HCT116 (cell line): Measurements from ENCODE around the gene PARD6G. TPM values are rescaled to one million over a fixed set of nuclear protein-coding genes. Genes with fewer than 3 reads are reported as not detected.

Experiments
- ATAC-seq: fragments of 200-7000 bp; cut with Tn5 transposase; 2 replicates; pipeline ENCODE4 v1.9.1; 2020; ENCODE audit warnings: mild to moderate bottlenecking, moderate library complexity
- BruUV-seq: library from RNA; stranded (reverse); fragments of 400-500 nt; replicated peaks from 2 replicates; lab custom pipeline; 2021; lab: Mats Ljungman, UMichigan
- CTCF ChIA-PET: fragments of 300-600 bp; sonication (Branson Sonifier 250); formaldehyde crosslinking; loops from one replicate; lab custom pipeline; 2021; ENCODE audit warnings: antibody characterized with exemption; lab: Charles Lee
- POLR2A ChIA-PET: fragments of 300-600, 350-600 bp; sonication (Branson Sonifier 250); formaldehyde crosslinking; loops from one replicate; lab custom pipeline; 2021; ENCODE audit warnings: antibody characterized with exemption; lab: Charles Lee
- RAD21 ChIA-PET, 2 experiments: fragments of 300-600 bp; sonication (Branson Sonifier 250); formaldehyde crosslinking; loops; one replicate each; lab custom pipeline; 2023; ENCODE audit warnings: low total read pairs in 2 of 2; ENCODE audit not compliant: uncharacterized antibody in 2 of 2, unreplicated experiment in 2 of 2, low non-redundant PET in 1 of 2; lab: Charles Lee
- DNase-seq: peaks from one replicate; pipeline ENCODE4 v3.0.0-alpha.2; 2010; ENCODE audit warnings: low read depth, low spot score
- H2AFZ ChIP-seq: fragments of 200-600 bp; shearing (Covaris generic), sonication (generic); 2 replicates; pipeline ENCODE4 v1.6.1; 2017; ENCODE audit warnings: low read depth, mixed run types, mixed read lengths, antibody characterized with exemption, low read length; ENCODE audit not compliant: poor library complexity, severe bottlenecking
- H3K27ac ChIP-seq: 2 replicates; pipeline ENCODE4 v1.5.1; 2012; ENCODE audit warnings: low read depth, low read length
- H3K27me3 ChIP-seq: fragments of 200-600 bp; sonication (generic); 2 replicates; pipeline ENCODE4 v1.6.1; 2016; ENCODE audit warnings: mixed run types, low read length, mixed read lengths; ENCODE audit not compliant: insufficient read depth
- H3K36me3 ChIP-seq, 2 experiments: fragments of 200-500 bp in 1 of 2; fragments of 200-600 bp in 1 of 2; sonication (Bioruptor generic) in 1 of 2; sonication (generic) in 1 of 2; 2 replicates each; pipeline versions ENCODE4 v1.5.1 to v1.6.1; 2014 to 2016; ENCODE audit warnings: low read length in 2 of 2, inconsistent platforms in 1 of 2, mixed read lengths in 1 of 2, mixed run types in 1 of 2; ENCODE audit not compliant: insufficient read depth in 2 of 2, control insufficient read depth in 1 of 2
- H3K4me1 ChIP-seq, 2 experiments: fragments of 200-600 bp in 1 of 2; sonication (generic) in 1 of 2; 2 replicates each; pipeline versions ENCODE4 v1.5.1 to v1.6.1; 2012 to 2017; ENCODE audit warnings: low read length in 2 of 2, inconsistent platforms in 1 of 2, mild to moderate bottlenecking in 1 of 2, mixed read lengths in 1 of 2, mixed run types in 1 of 2, moderate library complexity in 1 of 2; ENCODE audit not compliant: insufficient read depth in 2 of 2, control insufficient read depth in 1 of 2
- H3K4me2 ChIP-seq: fragments of 200-600 bp; sonication (generic); 2 replicates; pipeline ENCODE4 v1.6.1; 2017; ENCODE audit warnings: mixed run types, low read length, mixed read lengths
- H3K4me3 ChIP-seq, 2 experiments: fragments of 200-600 bp in 1 of 2; sonication (generic) in 1 of 2; replicated peaks in 1 of 2; 2 replicates each; pipeline ENCODE4 v1.5.1; 2011 to 2016; ENCODE audit warnings: low read length in 2 of 2, control low read depth in 1 of 2, low read depth in 1 of 2, mild to moderate bottlenecking in 1 of 2, mixed read lengths in 1 of 2, mixed run types in 1 of 2
- H3K79me2 ChIP-seq: fragments of 200-600 bp; sonication (generic); 2 replicates; pipeline ENCODE4 v1.6.1; 2017; ENCODE audit warnings: mild to moderate bottlenecking, mixed run types, low read length, moderate library complexity, mixed read lengths; ENCODE audit not compliant: insufficient read depth
- H3K9ac ChIP-seq: fragments of 200-600 bp; sonication (generic); 2 replicates; pipeline ENCODE4 v1.6.1; 2016; ENCODE audit warnings: low read length, mixed read lengths
- H3K9me2 ChIP-seq: fragments of 200-600 bp; sonication (generic), shearing (Covaris generic); 2 replicates; pipeline ENCODE4 v1.6.1; 2017; ENCODE audit warnings: mixed run types, mild to moderate bottlenecking, moderate library complexity; ENCODE audit not compliant: insufficient read depth
- H3K9me3 ChIP-seq, 2 experiments: fragments of 200-500 bp in 1 of 2; fragments of 200-600 bp in 1 of 2; sonication (Bioruptor generic) in 1 of 2; sonication (generic) in 1 of 2; 2 replicates each; pipeline ENCODE4 v1.6.1; 2014 to 2017; ENCODE audit warnings: low read length in 2 of 2, mixed read lengths in 2 of 2, inconsistent platforms in 1 of 2, low read depth in 1 of 2, mild to moderate bottlenecking in 1 of 2, mixed run types in 1 of 2, moderate library complexity in 1 of 2; ENCODE audit not compliant: control insufficient read depth in 1 of 2, insufficient read depth in 1 of 2
- H4K20me1 ChIP-seq: fragments of 200-600 bp; sonication (generic), shearing (Covaris generic); 2 replicates; pipeline ENCODE4 v1.6.1; 2017; ENCODE audit warnings: mixed run types, mild to moderate bottlenecking, moderate library complexity; ENCODE audit not compliant: insufficient read depth
- CBX3 ChIP-seq: IDR thresholded peaks from 2 replicates; pipeline ENCODE4 v1.6.1; 2012; ENCODE audit warnings: low read depth
- CTCF ChIP-seq, 3 experiments: fragments of 200-600 bp in 1 of 3; sonication (generic) in 1 of 3; IDR thresholded peaks in 2 of 3; conservative IDR thresholded peaks in 1 of 3; 2 replicates each; pipeline ENCODE4 v1.5.1; 2012 to 2017; ENCODE audit warnings: low read depth in 2 of 3, low read length in 2 of 3, antibody characterized with exemption in 1 of 3, borderline replicate concordance in 1 of 3, control low read depth in 1 of 3, mild to moderate bottlenecking in 1 of 3, mixed read lengths in 1 of 3, mixed run types in 1 of 3, moderate library complexity in 1 of 3; ENCODE audit not compliant: insufficient read depth in 1 of 3
- EGR1 ChIP-seq: IDR thresholded peaks from 2 replicates; pipeline ENCODE4 v1.6.1; 2012; ENCODE audit warnings: low read depth
- ELF1 ChIP-seq: IDR thresholded peaks from 2 replicates; pipeline ENCODE4 v1.6.1; 2012; ENCODE audit warnings: low read depth, borderline replicate concordance
- EZH2 ChIP-seq: fragments of 200-600 bp; sonication (generic); IDR thresholded peaks from 2 replicates; pipeline ENCODE4 v1.6.1; 2017; ENCODE audit warnings: antibody characterized with exemption, mixed run types
- EZH2phosphoT487 ChIP-seq: fragments of 200-600 bp; IDR thresholded peaks from 2 replicates; pipeline ENCODE4 v1.6.1; 2018; ENCODE audit warnings: antibody characterized with exemption, borderline replicate concordance
- FOSL1 ChIP-seq: IDR thresholded peaks from 2 replicates; pipeline ENCODE4 v1.6.1; 2012; ENCODE audit warnings: low read depth
- POLR2A ChIP-seq: IDR thresholded peaks from 2 replicates; pipeline ENCODE4 v1.7.0; 2011; ENCODE audit warnings: borderline replicate concordance; ENCODE audit not compliant: insufficient read depth, insufficient read length; ENCODE audit errors: extremely low read depth
- POLR2AphosphoS5 ChIP-seq: IDR thresholded peaks from 2 replicates; pipeline ENCODE4 v1.6.1; 2011; ENCODE audit warnings: mild to moderate bottlenecking, low read depth, low read length, moderate library complexity
- SIN3A ChIP-seq: IDR thresholded peaks from 2 replicates; pipeline ENCODE4 v1.6.1; 2012; ENCODE audit warnings: low read depth
- SP1 ChIP-seq: IDR thresholded peaks from 2 replicates; pipeline ENCODE4 v1.6.1; 2012; ENCODE audit warnings: low read depth
- SRF ChIP-seq: IDR thresholded peaks from 2 replicates; pipeline ENCODE4 v1.6.1; 2012; ENCODE audit warnings: low read depth
- ZBTB33 ChIP-seq: IDR thresholded peaks from 2 replicates; pipeline ENCODE4 v1.6.1; 2011; ENCODE audit warnings: mild to moderate bottlenecking, low read length, moderate library complexity; ENCODE audit not compliant: insufficient replicate concordance; ENCODE audit errors: extremely low read depth
- ZFX ChIP-seq: fragments of 450-650 bp; IDR thresholded peaks from 2 replicates; pipeline ENCODE4 v1.6.1; 2017
- ZNF274 ChIP-seq: fragments of 200-500 bp; sonication (Bioruptor generic); IDR thresholded peaks from 2 replicates; pipeline ENCODE4 v1.6.1; 2014; ENCODE audit warnings: mild to moderate bottlenecking, low read depth, low read length, inconsistent platforms
- intact Hi-C: fragments of 100-400 bp; cut with micrococcal nuclease; formaldehyde crosslinking; loops from 2 replicates; pipeline ENCODE4 v1.10.0; 2022
- total RNA-seq: library from RNA; stranded (reverse); gene quantifications from one replicate; pipeline ENCODE4 v1.2.1, GENCODE V29; 2021; ENCODE audit not compliant: unreplicated experiment
- TF ChIP-seq, protein P1 (sequence below): IDR thresholded peaks from 2 replicates; pipeline ENCODE4 v1.6.1; 2012; ENCODE audit warnings: low read depth

PARD6G gene
- total RNA-seq, 1 experiment from 2014 or later: 12.8 TPM

- Histone ChIP-seq H3K79me2 (peaks cover 93% of the 10 kb centered on the region), H2AFZ (no peak overlapping the region), H3K36me3 (peaks cover 29 to 57% of the 10 kb centered on the region in 2 experiments), H3K27me3 (no peaks in the 10 kb centered on the region), H3K9me2 (no peaks in the 10 kb centered on the region)
- DNase-seq: no peak
- RAD21 ChIA-PET: no interaction called here
- no TSS peak for BruUV-seq
- TF ChIP-seq FOSL1: no peak
- no peak for TF ChIP-seq ELF1
- TF ChIP-seq POLR2A: no peak
- no peak for TF ChIP-seq CBX3
- no peak for TF ChIP-seq EGR1
- no peak for TF ChIP-seq ZBTB33
- TF ChIP-seq EZH2: no peak
- TF ChIP-seq SP1: no peak
- TF ChIP-seq SRF: no peak
- TF ChIP-seq CTCF (IDR thresholded peaks at IDR 0.05 in 2 of 3, conservative IDR thresholded peaks at IDR 0.05 in 1 of 3; ENCODE audit: borderline replicate concordance in 1 of 3, insufficient read depth in 1 of 3, low read depth in 2 of 3, low read length in 2 of 3): no peak
- no peak for TF ChIP-seq EZH2phosphoT487
- no peak for TF ChIP-seq SIN3A
- TF ChIP-seq, protein P1, sequence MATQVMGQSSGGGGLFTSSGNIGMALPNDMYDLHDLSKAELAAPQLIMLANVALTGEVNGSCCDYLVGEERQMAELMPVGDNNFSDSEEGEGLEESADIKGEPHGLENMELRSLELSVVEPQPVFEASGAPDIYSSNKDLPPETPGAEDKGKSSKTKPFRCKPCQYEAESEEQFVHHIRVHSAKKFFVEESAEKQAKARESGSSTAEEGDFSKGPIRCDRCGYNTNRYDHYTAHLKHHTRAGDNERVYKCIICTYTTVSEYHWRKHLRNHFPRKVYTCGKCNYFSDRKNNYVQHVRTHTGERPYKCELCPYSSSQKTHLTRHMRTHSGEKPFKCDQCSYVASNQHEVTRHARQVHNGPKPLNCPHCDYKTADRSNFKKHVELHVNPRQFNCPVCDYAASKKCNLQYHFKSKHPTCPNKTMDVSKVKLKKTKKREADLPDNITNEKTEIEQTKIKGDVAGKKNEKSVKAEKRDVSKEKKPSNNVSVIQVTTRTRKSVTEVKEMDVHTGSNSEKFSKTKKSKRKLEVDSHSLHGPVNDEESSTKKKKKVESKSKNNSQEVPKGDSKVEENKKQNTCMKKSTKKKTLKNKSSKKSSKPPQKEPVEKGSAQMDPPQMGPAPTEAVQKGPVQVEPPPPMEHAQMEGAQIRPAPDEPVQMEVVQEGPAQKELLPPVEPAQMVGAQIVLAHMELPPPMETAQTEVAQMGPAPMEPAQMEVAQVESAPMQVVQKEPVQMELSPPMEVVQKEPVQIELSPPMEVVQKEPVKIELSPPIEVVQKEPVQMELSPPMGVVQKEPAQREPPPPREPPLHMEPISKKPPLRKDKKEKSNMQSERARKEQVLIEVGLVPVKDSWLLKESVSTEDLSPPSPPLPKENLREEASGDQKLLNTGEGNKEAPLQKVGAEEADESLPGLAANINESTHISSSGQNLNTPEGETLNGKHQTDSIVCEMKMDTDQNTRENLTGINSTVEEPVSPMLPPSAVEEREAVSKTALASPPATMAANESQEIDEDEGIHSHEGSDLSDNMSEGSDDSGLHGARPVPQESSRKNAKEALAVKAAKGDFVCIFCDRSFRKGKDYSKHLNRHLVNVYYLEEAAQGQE: no peak
- no peak for TF ChIP-seq ZFX
- TF ChIP-seq ZNF274: no peak
- TF ChIP-seq POLR2AphosphoS5: no peak
- TF ChIP-seq, all 23 proteins: peak for 0
- no peak overlapping the region for H3K4me3 ChIP-seq
- H3K9me3 ChIP-seq: no peaks in the 10 kb centered on the region
- H3K27ac ChIP-seq: no peak overlapping the region
- H4K20me1 ChIP-seq: 0 out of 2 replicates have a peak, but pooled peaks cover 13% of the 10 kb centered on the region
- ChIA-PET CTCF (no interaction called here), POLR2A (no interaction called here)
- intact Hi-C loops: no loop called here
- no peak overlapping the region for H3K9ac ChIP-seq
- no peaks in the 10 kb centered on the region for H3K4me1 ChIP-seq
- no peak overlapping the region for H3K4me2 ChIP-seq
- no peak for ATAC-seq
These were observed 114.2 kb downstream of the PARD6G start for GRCh38 chr18:80133124-80133523.
